ENCODE measurements around the gene RGS3. TPM values are rescaled to one million over a fixed set of nuclear protein-coding genes. Genes with fewer than 3 reads are reported as not detected.

The RGS3 gene
- total RNA-seq, 1 experiment from 2014 or later = 39.4 TPM

DNA sequence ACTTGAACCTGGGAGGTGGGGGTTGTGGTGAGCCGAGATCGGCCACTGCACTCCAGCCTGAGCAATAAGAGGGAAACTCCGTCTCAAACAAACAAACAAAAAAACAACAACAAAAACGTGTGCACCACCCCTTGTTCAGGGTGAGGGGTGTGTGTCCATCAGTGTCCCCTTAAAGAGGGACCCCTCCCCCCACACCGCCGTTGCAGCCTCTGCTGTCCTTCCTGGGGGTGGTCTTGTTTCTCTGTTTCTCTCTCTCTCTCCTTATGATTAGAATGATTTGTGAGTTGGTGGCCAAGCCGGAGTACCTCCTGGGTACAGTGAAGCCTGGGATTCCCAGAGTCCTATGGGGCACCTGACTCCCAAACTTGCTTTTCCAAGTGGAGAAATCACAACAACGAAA lies 49.6 kb downstream of the RGS3 start:
- peaks cover 13 to 25% of the 10 kb centered on the region in 2 experiments for H3K36me3 ChIP-seq (ENCODE audit: control insufficient read depth in 1 of 2, insufficient read depth in 2 of 2, low read length in 2 of 2)
- H3K4me3 ChIP-seq (replicated peaks in 1 of 2; ENCODE audit: low read depth in 1 of 2, low read length in 2 of 2) = no peak overlapping the region
- POLR2A ChIA-PET = no interaction called here
- no peak overlapping the region for H3K9ac ChIP-seq (ENCODE audit: low read length)
- H3K4me1 ChIP-seq (ENCODE audit: control insufficient read depth in 1 of 2, insufficient read depth in 2 of 2, low read length in 2 of 2) = no peaks in the 10 kb centered on the region
- H3K9me3 ChIP-seq (ENCODE audit: control insufficient read depth in 1 of 2, insufficient read depth in 1 of 2, low read depth in 1 of 2, low read length in 2 of 2) = no peaks in the 10 kb centered on the region
- no peak overlapping the region for H2AFZ ChIP-seq (ENCODE audit: low read depth, low read length, poor library complexity, severe bottlenecking)
- H3K27ac ChIP-seq (ENCODE audit: low read depth, low read length) = no peak overlapping the region
- no peak overlapping the region for H3K4me2 ChIP-seq (ENCODE audit: low read length)
- no TSS peak for BruUV-seq (replicated peaks)
- TF ChIP-seq SIN3A (IDR thresholded peaks at IDR 0.05; ENCODE audit: low read depth) (no peak), ELF1 (IDR thresholded peaks at IDR 0.05; ENCODE audit: borderline replicate concordance, low read depth) (no peak), CTCF (IDR thresholded peaks at IDR 0.05 in 2 of 3, conservative IDR thresholded peaks at IDR 0.05 in 1 of 3; ENCODE audit: borderline replicate concordance in 1 of 3, insufficient read depth in 1 of 3, low read depth in 2 of 3, low read length in 2 of 3) (no peak), POLR2AphosphoS5 (IDR thresholded peaks at IDR 0.05; ENCODE audit: low read depth, low read length) (no peak), POLR2A (IDR thresholded peaks at IDR 0.05; ENCODE audit: borderline replicate concordance, extremely low read depth, insufficient read depth, insufficient read length) (no peak), CEBPB (IDR thresholded peaks at IDR 0.05; ENCODE audit: low read depth) (no peak), MAX (IDR thresholded peaks at IDR 0.05) (no peak)
- RAD21 ChIA-PET (ENCODE audit: low non-redundant PET in 1 of 2, low total read pairs in 2 of 2, uncharacterized antibody in 2 of 2, unreplicated experiment in 2 of 2) = no interaction called here
- no peak for DNase-seq (ENCODE audit: low read depth, low spot score)
- no peaks in the 10 kb centered on the region; the same call in 1 of the 2 replicates for H3K79me2 ChIP-seq (ENCODE audit: insufficient read depth, low read length)
- no peaks in the 10 kb centered on the region for H3K9me2 ChIP-seq (ENCODE audit: insufficient read depth)
- intact Hi-C loops (cut with micrococcal nuclease) = no loop called here
- CTCF ChIA-PET = no interaction called here
- H4K20me1 ChIP-seq (ENCODE audit: insufficient read depth) = no peaks in the 10 kb centered on the region
- ATAC-seq = no peak
- H3K27me3 ChIP-seq (ENCODE audit: insufficient read depth, low read length) = no peaks in the 10 kb centered on the region

GRCh38 chr9:113513536-113513935 lies 50.0 kb downstream of the RGS3 start:
- no peak overlapping the region for H3K9ac ChIP-seq (ENCODE audit: low read length)
- H3K4me1 ChIP-seq (ENCODE audit: control insufficient read depth in 1 of 2, insufficient read depth in 2 of 2, low read length in 2 of 2) = no peaks in the 10 kb centered on the region
- DNase-seq (ENCODE audit: low read depth, low spot score) (no peak), ATAC-seq (no peak)
- H3K9me3 ChIP-seq (ENCODE audit: control insufficient read depth in 1 of 2, insufficient read depth in 1 of 2, low read depth in 1 of 2, low read length in 2 of 2) = no peaks in the 10 kb centered on the region
- no peak overlapping the region for H3K27ac ChIP-seq (ENCODE audit: low read depth, low read length)
- TF ChIP-seq CEBPB (IDR thresholded peaks at IDR 0.05; ENCODE audit: low read depth) (no peak), RAD21 (IDR thresholded peaks at IDR 0.05; ENCODE audit: low read depth) (no peak), CBX3 (IDR thresholded peaks at IDR 0.05; ENCODE audit: low read depth) (no peak), YY1 (IDR thresholded peaks at IDR 0.05; ENCODE audit: extremely low read depth, insufficient replicate concordance, low read depth, low read length) (no peak), ZNF274 (IDR thresholded peaks at IDR 0.05; ENCODE audit: low read depth, low read length) (no peak), ZFX (IDR thresholded peaks at IDR 0.05) (no peak)
- TF ChIP-seq, protein P1, sequence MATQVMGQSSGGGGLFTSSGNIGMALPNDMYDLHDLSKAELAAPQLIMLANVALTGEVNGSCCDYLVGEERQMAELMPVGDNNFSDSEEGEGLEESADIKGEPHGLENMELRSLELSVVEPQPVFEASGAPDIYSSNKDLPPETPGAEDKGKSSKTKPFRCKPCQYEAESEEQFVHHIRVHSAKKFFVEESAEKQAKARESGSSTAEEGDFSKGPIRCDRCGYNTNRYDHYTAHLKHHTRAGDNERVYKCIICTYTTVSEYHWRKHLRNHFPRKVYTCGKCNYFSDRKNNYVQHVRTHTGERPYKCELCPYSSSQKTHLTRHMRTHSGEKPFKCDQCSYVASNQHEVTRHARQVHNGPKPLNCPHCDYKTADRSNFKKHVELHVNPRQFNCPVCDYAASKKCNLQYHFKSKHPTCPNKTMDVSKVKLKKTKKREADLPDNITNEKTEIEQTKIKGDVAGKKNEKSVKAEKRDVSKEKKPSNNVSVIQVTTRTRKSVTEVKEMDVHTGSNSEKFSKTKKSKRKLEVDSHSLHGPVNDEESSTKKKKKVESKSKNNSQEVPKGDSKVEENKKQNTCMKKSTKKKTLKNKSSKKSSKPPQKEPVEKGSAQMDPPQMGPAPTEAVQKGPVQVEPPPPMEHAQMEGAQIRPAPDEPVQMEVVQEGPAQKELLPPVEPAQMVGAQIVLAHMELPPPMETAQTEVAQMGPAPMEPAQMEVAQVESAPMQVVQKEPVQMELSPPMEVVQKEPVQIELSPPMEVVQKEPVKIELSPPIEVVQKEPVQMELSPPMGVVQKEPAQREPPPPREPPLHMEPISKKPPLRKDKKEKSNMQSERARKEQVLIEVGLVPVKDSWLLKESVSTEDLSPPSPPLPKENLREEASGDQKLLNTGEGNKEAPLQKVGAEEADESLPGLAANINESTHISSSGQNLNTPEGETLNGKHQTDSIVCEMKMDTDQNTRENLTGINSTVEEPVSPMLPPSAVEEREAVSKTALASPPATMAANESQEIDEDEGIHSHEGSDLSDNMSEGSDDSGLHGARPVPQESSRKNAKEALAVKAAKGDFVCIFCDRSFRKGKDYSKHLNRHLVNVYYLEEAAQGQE (IDR thresholded peaks at IDR 0.05; ENCODE audit: low read depth) = no peak
- ChIA-PET POLR2A (no interaction called here), CTCF (no interaction called here), RAD21 (ENCODE audit: low non-redundant PET in 1 of 2, low total read pairs in 2 of 2, uncharacterized antibody in 2 of 2, unreplicated experiment in 2 of 2) (no interaction called here)
- H3K36me3 ChIP-seq (ENCODE audit: control insufficient read depth in 1 of 2, insufficient read depth in 2 of 2, low read length in 2 of 2) = peaks cover 9 to 27% of the 10 kb centered on the region in 2 experiments
- BruUV-seq (replicated peaks) = no TSS peak
- H4K20me1 ChIP-seq (ENCODE audit: insufficient read depth) = no peaks in the 10 kb centered on the region
- no peaks in the 10 kb centered on the region; the same call in 1 of the 2 replicates for H3K79me2 ChIP-seq (ENCODE audit: insufficient read depth, low read length)
- no peaks in the 10 kb centered on the region for H3K27me3 ChIP-seq (ENCODE audit: insufficient read depth, low read length)
- no peak overlapping the region for H3K4me2 ChIP-seq (ENCODE audit: low read length)
- H3K4me3 ChIP-seq (replicated peaks in 1 of 2; ENCODE audit: low read depth in 1 of 2, low read length in 2 of 2) = no peak overlapping the region
- no peaks in the 10 kb centered on the region for H3K9me2 ChIP-seq (ENCODE audit: insufficient read depth)
- no peak overlapping the region for H2AFZ ChIP-seq (ENCODE audit: low read depth, low read length, poor library complexity, severe bottlenecking)
- intact Hi-C loops (cut with micrococcal nuclease) = no loop called here
